Measurements from ENCODE around the gene RIF1.

RIF1 gene

DNA sequence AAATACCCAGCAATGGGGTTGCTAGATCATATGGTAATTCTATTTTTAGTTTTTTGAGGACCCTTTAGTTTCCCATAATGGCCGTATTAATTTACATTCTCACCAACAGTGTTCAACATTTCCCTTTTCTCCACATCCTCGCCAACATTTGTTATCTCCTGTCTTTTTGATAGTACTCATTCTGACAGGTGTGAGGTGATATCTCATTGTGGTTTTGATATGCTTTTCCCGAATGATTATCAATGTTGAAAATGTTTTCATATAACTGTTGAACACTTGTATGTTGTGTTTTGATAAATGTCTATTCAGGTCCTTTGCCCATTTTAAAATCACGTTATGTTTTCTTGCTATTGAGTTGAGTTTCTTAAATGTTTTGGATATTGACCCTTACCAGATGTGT, 5.8 kb upstream of the RIF1 start:
- no peaks in the 10 kb centered on the region for H3K79me2 ChIP-seq (ENCODE audit: control insufficient read depth, low read length)
- H4K20me1 ChIP-seq (ENCODE audit: control insufficient read depth, insufficient read depth, low read depth, low read length): no peaks in the 10 kb centered on the region
- H3K27me3 ChIP-seq (ENCODE audit: control insufficient read depth, low read length): no peaks in the 10 kb centered on the region
- no peaks in the 10 kb centered on the region for H3F3A ChIP-seq (ENCODE audit: control insufficient read depth, insufficient read depth)
- no peaks in the 10 kb centered on the region for H3K4me1 ChIP-seq (ENCODE audit: control insufficient read depth, low read length)
- no peak for TF ChIP-seq EZH2phosphoT487 (IDR thresholded peaks at IDR 0.05; ENCODE audit: borderline replicate concordance, low read length)
- TF ChIP-seq, protein P1, sequence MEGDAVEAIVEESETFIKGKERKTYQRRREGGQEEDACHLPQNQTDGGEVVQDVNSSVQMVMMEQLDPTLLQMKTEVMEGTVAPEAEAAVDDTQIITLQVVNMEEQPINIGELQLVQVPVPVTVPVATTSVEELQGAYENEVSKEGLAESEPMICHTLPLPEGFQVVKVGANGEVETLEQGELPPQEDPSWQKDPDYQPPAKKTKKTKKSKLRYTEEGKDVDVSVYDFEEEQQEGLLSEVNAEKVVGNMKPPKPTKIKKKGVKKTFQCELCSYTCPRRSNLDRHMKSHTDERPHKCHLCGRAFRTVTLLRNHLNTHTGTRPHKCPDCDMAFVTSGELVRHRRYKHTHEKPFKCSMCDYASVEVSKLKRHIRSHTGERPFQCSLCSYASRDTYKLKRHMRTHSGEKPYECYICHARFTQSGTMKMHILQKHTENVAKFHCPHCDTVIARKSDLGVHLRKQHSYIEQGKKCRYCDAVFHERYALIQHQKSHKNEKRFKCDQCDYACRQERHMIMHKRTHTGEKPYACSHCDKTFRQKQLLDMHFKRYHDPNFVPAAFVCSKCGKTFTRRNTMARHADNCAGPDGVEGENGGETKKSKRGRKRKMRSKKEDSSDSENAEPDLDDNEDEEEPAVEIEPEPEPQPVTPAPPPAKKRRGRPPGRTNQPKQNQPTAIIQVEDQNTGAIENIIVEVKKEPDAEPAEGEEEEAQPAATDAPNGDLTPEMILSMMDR (IDR thresholded peaks at IDR 0.05; ENCODE audit: low read depth, low read length, poor library complexity, severe bottlenecking): no peak
- H3K27ac ChIP-seq (ENCODE audit: low read depth, low read length): no peak overlapping the region
- H3K9me2 ChIP-seq (replicated peaks; ENCODE audit: control insufficient read depth, low read length): no peaks in the 10 kb centered on the region
- H3K36me3 ChIP-seq (ENCODE audit: control insufficient read depth, low read length): no peaks in the 10 kb centered on the region
- no peak overlapping the region for H3K4me3 ChIP-seq (ENCODE audit: low read length)
- no peak overlapping the region for H3K4me2 ChIP-seq (ENCODE audit: low read length)
- H3K9me3 ChIP-seq (ENCODE audit: control insufficient read depth, insufficient read depth, low read length): no peaks in the 10 kb centered on the region

DNA sequence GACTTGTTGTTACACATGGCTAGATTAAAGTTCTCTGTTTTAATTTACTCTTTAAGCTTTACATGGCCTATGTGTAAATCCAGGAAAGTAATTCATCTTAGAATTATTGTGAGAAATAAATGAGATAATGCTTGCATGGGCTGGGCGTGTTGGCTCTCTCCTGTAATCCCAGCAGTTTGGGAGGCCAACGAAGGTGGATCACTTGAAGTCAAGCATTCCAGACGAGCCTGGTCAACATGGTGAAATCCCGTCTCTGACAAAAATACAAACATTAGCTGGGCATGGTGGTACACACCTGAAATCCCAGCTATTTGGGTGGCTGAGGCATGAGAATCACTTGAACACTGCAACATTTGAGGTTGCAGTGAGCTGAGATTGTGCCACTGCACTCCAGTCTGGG, 4.3 kb upstream of the RIF1 start:
- no peaks in the 10 kb centered on the region for H3K27me3 ChIP-seq (ENCODE audit: control insufficient read depth, low read length)
- peaks cover 10% of the 10 kb centered on the region for H3K79me2 ChIP-seq (ENCODE audit: control insufficient read depth, low read length)
- H3K4me2 ChIP-seq (ENCODE audit: low read length): no peak overlapping the region
- no peak overlapping the region for H3K4me3 ChIP-seq (ENCODE audit: low read length)
- TF ChIP-seq EZH2phosphoT487 (IDR thresholded peaks at IDR 0.05; ENCODE audit: borderline replicate concordance, low read length): no peak
- TF ChIP-seq, protein P1 (IDR thresholded peaks at IDR 0.05; ENCODE audit: low read depth, low read length, poor library complexity, severe bottlenecking): no peak
- no peaks in the 10 kb centered on the region for H4K20me1 ChIP-seq (ENCODE audit: control insufficient read depth, insufficient read depth, low read depth, low read length)
- H3K36me3 ChIP-seq (ENCODE audit: control insufficient read depth, low read length): peaks cover 6% of the 10 kb centered on the region
- H3K9me3 ChIP-seq (ENCODE audit: control insufficient read depth, insufficient read depth, low read length): no peaks in the 10 kb centered on the region
- no peaks in the 10 kb centered on the region for H3K9me2 ChIP-seq (replicated peaks; ENCODE audit: control insufficient read depth, low read length)
- no peaks in the 10 kb centered on the region for H3F3A ChIP-seq (ENCODE audit: control insufficient read depth, insufficient read depth)
- peaks cover 4% of the 10 kb centered on the region for H3K4me1 ChIP-seq (ENCODE audit: control insufficient read depth, low read length)
- no peak overlapping the region for H3K27ac ChIP-seq (ENCODE audit: low read depth, low read length)

DNA sequence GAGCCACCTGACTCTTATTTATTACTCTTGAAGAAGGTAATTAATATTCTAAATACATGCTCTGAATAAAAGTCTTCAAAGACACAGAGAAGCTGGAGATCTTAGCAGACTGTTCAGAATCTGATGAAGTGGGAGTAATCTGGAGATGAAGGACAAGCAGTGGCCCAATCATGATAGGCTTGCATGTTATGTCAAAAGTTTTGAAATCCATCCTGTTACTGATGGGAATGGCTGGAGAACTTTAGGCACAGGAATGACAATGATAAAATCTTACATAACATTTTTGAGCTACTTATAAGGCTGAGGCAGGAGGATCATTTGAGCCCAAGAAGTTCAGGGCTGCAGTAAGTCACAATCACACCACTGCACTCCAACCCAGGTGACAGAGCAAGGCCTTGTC, 2.4 kb upstream of the RIF1 start:
- no peaks in the 10 kb centered on the region for H3K9me3 ChIP-seq (ENCODE audit: control insufficient read depth, insufficient read depth, low read length)
- H3K4me3 ChIP-seq (ENCODE audit: low read length): no peak overlapping the region
- H3K27me3 ChIP-seq (ENCODE audit: control insufficient read depth, low read length): no peaks in the 10 kb centered on the region
- TF ChIP-seq, protein P1 (IDR thresholded peaks at IDR 0.05; ENCODE audit: low read depth, low read length, poor library complexity, severe bottlenecking): no peak
- TF ChIP-seq EZH2phosphoT487 (IDR thresholded peaks at IDR 0.05; ENCODE audit: borderline replicate concordance, low read length): no peak
- no peak overlapping the region for H3K4me2 ChIP-seq (ENCODE audit: low read length)
- H3K79me2 ChIP-seq (ENCODE audit: control insufficient read depth, low read length): peaks cover 29% of the 10 kb centered on the region
- H4K20me1 ChIP-seq (ENCODE audit: control insufficient read depth, insufficient read depth, low read depth, low read length): no peaks in the 10 kb centered on the region
- no peaks in the 10 kb centered on the region for H3K9me2 ChIP-seq (replicated peaks; ENCODE audit: control insufficient read depth, low read length)
- peaks cover 23% of the 10 kb centered on the region for H3K36me3 ChIP-seq (ENCODE audit: control insufficient read depth, low read length)
- H3K4me1 ChIP-seq (ENCODE audit: control insufficient read depth, low read length): peaks cover 17% of the 10 kb centered on the region
- H3F3A ChIP-seq (ENCODE audit: control insufficient read depth, insufficient read depth): no peaks in the 10 kb centered on the region
- no peak overlapping the region for H3K27ac ChIP-seq (ENCODE audit: low read depth, low read length)
